ENCODE data around the gene BTN3A1. TPM values are rescaled to one million over a fixed set of nuclear protein-coding genes. Genes with fewer than 3 reads are reported as not detected.
"Not testable (repeated sequence)": the region's sequence is repeated elsewhere in the genome, so short reads cannot be mapped to it uniquely, and the experiment has no call there.

Gene BTN3A1
- total RNA-seq, 4 donors from 2014 or later, result 2.5 to 3.5 (median 3.1) TPM

DNA sequence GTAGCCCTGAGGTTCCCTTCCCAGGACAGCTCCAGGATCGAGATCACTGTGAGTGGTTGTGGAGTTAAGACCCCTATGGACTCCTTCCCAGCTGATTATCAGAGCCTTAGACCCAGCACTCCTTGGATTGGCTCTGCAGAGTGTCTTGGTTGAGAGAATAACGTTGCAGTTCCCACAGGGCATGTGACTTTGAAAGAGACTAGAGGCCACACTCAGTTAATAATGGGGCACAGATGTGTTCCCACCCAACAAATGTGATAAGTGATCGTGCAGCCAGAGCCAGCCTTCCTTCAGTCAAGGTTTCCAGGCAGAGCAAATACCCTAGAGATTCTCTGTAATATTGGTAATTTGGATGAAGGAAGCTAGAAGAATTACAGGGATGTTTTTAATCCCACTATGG lies 24.4 kb upstream of the BTN3A1 start:
- Histone ChIP-seq H3K27ac (no peak overlapping the region), H3K4me1 (no peaks in the 10 kb centered on the region), H3K4me3 (no peak overlapping the region), H3K36me3 (no peaks in the 10 kb centered on the region), H3K9me3 (no peaks in the 10 kb centered on the region), H3K27me3 (no peaks in the 10 kb centered on the region)
- intact Hi-C loops (cut with DNase I; ENCODE audit: low total_unique reads), result no loop called here
- no peak for DNase-seq
- no peak for ATAC-seq
- no peak for TF ChIP-seq POLR2A (IDR thresholded peaks at IDR 0.05)
- TF ChIP-seq, protein P1, sequence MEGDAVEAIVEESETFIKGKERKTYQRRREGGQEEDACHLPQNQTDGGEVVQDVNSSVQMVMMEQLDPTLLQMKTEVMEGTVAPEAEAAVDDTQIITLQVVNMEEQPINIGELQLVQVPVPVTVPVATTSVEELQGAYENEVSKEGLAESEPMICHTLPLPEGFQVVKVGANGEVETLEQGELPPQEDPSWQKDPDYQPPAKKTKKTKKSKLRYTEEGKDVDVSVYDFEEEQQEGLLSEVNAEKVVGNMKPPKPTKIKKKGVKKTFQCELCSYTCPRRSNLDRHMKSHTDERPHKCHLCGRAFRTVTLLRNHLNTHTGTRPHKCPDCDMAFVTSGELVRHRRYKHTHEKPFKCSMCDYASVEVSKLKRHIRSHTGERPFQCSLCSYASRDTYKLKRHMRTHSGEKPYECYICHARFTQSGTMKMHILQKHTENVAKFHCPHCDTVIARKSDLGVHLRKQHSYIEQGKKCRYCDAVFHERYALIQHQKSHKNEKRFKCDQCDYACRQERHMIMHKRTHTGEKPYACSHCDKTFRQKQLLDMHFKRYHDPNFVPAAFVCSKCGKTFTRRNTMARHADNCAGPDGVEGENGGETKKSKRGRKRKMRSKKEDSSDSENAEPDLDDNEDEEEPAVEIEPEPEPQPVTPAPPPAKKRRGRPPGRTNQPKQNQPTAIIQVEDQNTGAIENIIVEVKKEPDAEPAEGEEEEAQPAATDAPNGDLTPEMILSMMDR (IDR thresholded peaks at IDR 0.05 in 4 of 5, conservative IDR thresholded peaks at IDR 0.05 in 1 of 5), result no peak
- in situ Hi-C loops (cut with MboI; ENCODE audit: low sequenced_read_pairs in 4 of 4), result no loop called here

DNA sequence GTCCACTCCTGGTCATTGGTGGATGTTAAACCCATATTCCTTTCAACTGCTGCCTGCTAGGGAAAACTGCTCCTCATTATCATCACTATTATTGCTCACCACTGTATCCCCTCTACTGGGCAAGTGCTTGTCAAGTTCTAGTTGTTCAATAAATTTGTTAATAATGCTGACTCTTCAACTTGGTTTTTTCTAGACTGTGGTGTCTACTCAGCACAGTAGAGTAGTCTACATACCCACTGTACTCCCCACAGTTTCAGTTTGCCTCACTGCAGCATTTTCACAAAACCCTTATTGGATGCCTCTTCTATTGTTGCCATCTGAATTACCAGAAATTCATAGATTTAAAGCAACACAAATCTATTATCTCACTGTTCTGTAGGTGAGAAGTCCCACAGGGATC lies 23.9 kb upstream of the BTN3A1 start:
- H3K27me3 ChIP-seq; H3K4me1 ChIP-seq; H3K4me3 ChIP-seq; DNase-seq; intact Hi-C loops (cut with DNase I; ENCODE audit: low total_unique reads); H3K27ac ChIP-seq; H3K36me3 ChIP-seq; ATAC-seq; H3K9me3 ChIP-seq; in situ Hi-C loops (cut with MboI; ENCODE audit: low sequenced_read_pairs in 4 of 4): not testable (repeated sequence)

DNA sequence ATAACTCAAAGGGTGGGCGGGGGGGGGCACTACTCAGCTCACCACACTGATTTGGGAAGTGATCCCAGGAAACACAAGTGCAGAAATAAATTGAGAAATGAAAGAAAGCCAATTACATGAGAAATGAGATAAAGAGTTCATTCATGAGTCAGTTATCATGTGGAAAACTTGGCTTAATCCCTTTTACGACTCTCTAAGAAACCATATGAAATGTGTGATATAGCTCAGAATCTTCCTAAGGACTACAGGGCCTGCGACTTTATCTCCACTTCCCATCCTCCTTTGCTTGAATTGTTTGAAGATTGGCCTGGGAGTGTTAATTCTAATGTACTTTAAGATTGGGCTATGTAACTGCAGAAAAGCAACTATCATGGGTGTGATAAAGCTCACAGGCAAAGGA lies 22.8 kb upstream of the BTN3A1 start:
- H3K27ac ChIP-seq, result no peak overlapping the region
- H3K4me3 ChIP-seq, result no peak overlapping the region
- intact Hi-C loops (cut with DNase I; ENCODE audit: low total_unique reads), result no loop called here
- no peaks in the 10 kb centered on the region for H3K27me3 ChIP-seq
- DNase-seq (no peak), ATAC-seq (no peak)
- H3K9me3 ChIP-seq, result no peaks in the 10 kb centered on the region
- no peaks in the 10 kb centered on the region for H3K4me1 ChIP-seq
- in situ Hi-C loops (cut with MboI; ENCODE audit: low sequenced_read_pairs in 4 of 4), result no loop called here
- TF ChIP-seq, protein P1 (IDR thresholded peaks at IDR 0.05 in 4 of 5, conservative IDR thresholded peaks at IDR 0.05 in 1 of 5), result no peak
- TF ChIP-seq POLR2A (IDR thresholded peaks at IDR 0.05), result no peak
- H3K36me3 ChIP-seq, result no peaks in the 10 kb centered on the region

DNA sequence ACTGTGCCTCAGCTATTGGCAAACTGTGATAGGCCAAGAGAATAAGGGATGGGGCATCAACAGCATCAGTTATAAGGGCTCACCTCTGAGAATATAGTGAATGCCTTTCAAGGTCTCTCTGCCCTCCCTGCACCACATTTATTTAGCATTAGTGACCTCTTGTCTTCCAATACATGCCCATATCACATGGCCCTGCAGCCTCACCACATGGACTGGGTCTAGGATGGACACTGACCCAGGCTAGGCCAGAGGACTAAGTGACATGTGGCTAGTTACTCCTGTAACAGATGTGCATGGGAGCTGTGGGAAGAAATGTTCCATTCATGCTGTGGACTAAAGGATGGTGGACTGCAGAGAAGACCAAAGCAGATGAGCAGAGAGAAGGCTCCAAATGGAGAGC lies 22.3 kb upstream of the BTN3A1 start:
- Histone ChIP-seq H3K9me3 (no peaks in the 10 kb centered on the region), H3K36me3 (no peaks in the 10 kb centered on the region), H3K4me1 (no peaks in the 10 kb centered on the region), H3K27ac (no peak overlapping the region), H3K27me3 (no peaks in the 10 kb centered on the region), H3K4me3 (no peak overlapping the region)
- in situ Hi-C loops (cut with MboI; ENCODE audit: low sequenced_read_pairs in 4 of 4), result no loop called here
- intact Hi-C loops (cut with DNase I; ENCODE audit: low total_unique reads), result no loop called here
- DNase-seq (no peak), ATAC-seq (no peak)
- TF ChIP-seq, protein P1 (IDR thresholded peaks at IDR 0.05 in 4 of 5, conservative IDR thresholded peaks at IDR 0.05 in 1 of 5), result no peak
- TF ChIP-seq POLR2A (IDR thresholded peaks at IDR 0.05), result no peak

DNA sequence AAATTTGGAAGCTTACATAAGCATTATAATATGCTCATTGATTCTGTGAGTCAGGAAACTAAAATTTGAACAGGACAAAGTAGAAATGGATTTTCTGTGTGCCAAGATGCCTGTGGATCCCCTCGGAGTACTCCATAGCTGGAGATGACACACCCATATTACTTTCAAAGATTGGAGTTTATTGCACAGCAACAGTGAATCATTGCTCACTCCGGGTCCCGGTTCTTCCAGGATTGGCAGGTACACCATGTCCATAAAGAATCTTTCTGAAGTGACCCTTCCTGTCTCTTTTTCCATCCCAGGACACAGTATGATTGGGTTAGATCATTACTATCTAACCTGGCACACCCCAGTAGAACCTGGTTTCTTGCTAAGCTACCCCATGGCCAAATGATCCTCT lies 21.8 kb upstream of the BTN3A1 start:
- no peak overlapping the region for H3K4me3 ChIP-seq
- intact Hi-C loops (cut with DNase I; ENCODE audit: low total_unique reads), result no loop called here
- H3K27ac ChIP-seq, result no peak overlapping the region
- ATAC-seq (no peak), DNase-seq (no peak)
- H3K4me1 ChIP-seq, result no peaks in the 10 kb centered on the region
- in situ Hi-C loops (cut with MboI; ENCODE audit: low sequenced_read_pairs in 4 of 4), result no loop called here
- H3K27me3 ChIP-seq, result no peaks in the 10 kb centered on the region
- no peaks in the 10 kb centered on the region for H3K9me3 ChIP-seq
- TF ChIP-seq, protein P1 (IDR thresholded peaks at IDR 0.05 in 4 of 5, conservative IDR thresholded peaks at IDR 0.05 in 1 of 5), result no peak
- TF ChIP-seq POLR2A (IDR thresholded peaks at IDR 0.05), result no peak
- no peaks in the 10 kb centered on the region for H3K36me3 ChIP-seq
